Adrenal gland (tissue), 12 donors: ENCODE results near the gene LGI2. TPM values are rescaled to one million over a fixed set of nuclear protein-coding genes. Genes with fewer than 3 reads are reported as not detected.

Experiments
- DNase-seq, 7 donors: peaks; one replicate each; pipeline ENCODE4 v3.0.0-alpha.2; 2019 to 2020
- H3K27ac ChIP-seq, 5 donors: fragments of 200-600 bp; sonication (generic) in 4 of 5; 1 replicate in 3 of 5; 2 replicates in 2 of 5; pipeline versions ENCODE4 v1.5.1 to v1.8.0; 2016 to 2020; ENCODE audit warnings: mild to moderate bottlenecking in 1 of 5
- H3K27me3 ChIP-seq: fragments of 200-600 bp; 2 replicates; pipeline ENCODE4 v1.8.0; 2021
- H3K36me3 ChIP-seq, 2 donors: fragments of 200-600 bp; replicated peaks in 1 of 2; 1 replicate in 1 of 2; 2 replicates in 1 of 2; pipeline versions ENCODE4 v1.5.1 to v1.8.0; 2018 to 2022
- H3K4me1 ChIP-seq, 2 donors: fragments of 200-600 bp; replicated peaks in 1 of 2; 1 replicate in 1 of 2; 2 replicates in 1 of 2; pipeline versions ENCODE4 v1.5.1 to v1.8.0; 2018 to 2021
- H3K4me3 ChIP-seq, 4 donors: fragments of 200-600 bp; sonication (generic) in 3 of 4; one replicate each; pipeline ENCODE4 v1.5.1; 2016 to 2018
- H3K9me3 ChIP-seq, 3 donors: fragments of 200-600 bp; sonication (generic) in 1 of 3; replicated peaks in 1 of 3; 1 replicate in 2 of 3; 2 replicates in 1 of 3; pipeline versions ENCODE4 v1.5.1 to v1.8.0; 2016 to 2021
- CTCF ChIP-seq, 6 experiments: fragments of 450-650 bp in 4 of 6; fragments of 200-600 bp in 2 of 6; sonication (generic) in 1 of 6; IDR thresholded peaks; 1 replicate in 5 of 6; 2 replicates in 1 of 6; pipeline versions ENCODE4 v1.5.1 to v1.8.0; 2016 to 2021; ENCODE audit warnings: antibody characterized with exemption in 6 of 6, mild to moderate bottlenecking in 2 of 6, moderate library complexity in 1 of 6
- POLR2A ChIP-seq, 2 donors: fragments of 450-650 bp; IDR thresholded peaks; one replicate each; pipeline ENCODE4 v1.6.1; 2017; ENCODE audit warnings: antibody characterized with exemption in 2 of 2, mild to moderate bottlenecking in 2 of 2, moderate library complexity in 1 of 2
- WGBS, 4 donors: extraction: QIAGEN DNeasy Blood & Tissue Kit in 2 of 4; methylation state at CpG; one replicate each; pipeline versions ENCODE4 v1.1.5 to v1.1.7; 2013 to 2017; 5-methylcytosine and 5-hydroxymethylcytosine counted together
- intact Hi-C, 2 donors: fragments of 100-400 bp; cut with DNase I; formaldehyde crosslinking; loops; one replicate each; pipeline versions ENCODE4 v1.14.1 to v1.15.0; 2022 to 2023
- polyA plus RNA-seq, 3 donors: library from polyadenylated mRNA; stranded (reverse); fragments of 200-250 nt in 2 of 3; fragments of 350-450 nt in 1 of 3; fragmentation: Illumina TruSeq in 1 of 3; extraction: RNeasy Lipid Tissue Mini Kit (QIAGEN cat#74804) in 1 of 3; gene quantifications; one replicate each; pipeline ENCODE4 v1.2.3, GENCODE V29; 2013 to 2014
- total RNA-seq, 9 donors: library from RNA; depleted of rRNA in 4 of 9; stranded (reverse); fragments of >200 nt in 4 of 9; fragments of 120-200 nt in 1 of 9; fragmentation: NEBNext Ultra II Directional in 1 of 9; extraction: Animal tissue kit (Norgen Biotek cat#: 25700) in 1 of 9; gene quantifications; one replicate each; pipeline versions ENCODE4 v1.1.0 to v1.2.4, GENCODE V29; 2013 to 2023
- donor health status: healthy with polysubstance abuse.
- donor health status: Bipolar disorder and iron deficiency.
- donor health status: DM: yes; HTN: yes; CAD: no.
- donor health status: DM: no; HTN: no; CAD: no.
- donor health status: DM: no; HTN: no; CAD: no.
- donor health status: DM: yes; HTN: yes; CAD: no.

LGI2 gene
- total and polyA plus RNA-seq, 12 donors, result 0.06 to 4.9 (median 2.1) TPM

DNA sequence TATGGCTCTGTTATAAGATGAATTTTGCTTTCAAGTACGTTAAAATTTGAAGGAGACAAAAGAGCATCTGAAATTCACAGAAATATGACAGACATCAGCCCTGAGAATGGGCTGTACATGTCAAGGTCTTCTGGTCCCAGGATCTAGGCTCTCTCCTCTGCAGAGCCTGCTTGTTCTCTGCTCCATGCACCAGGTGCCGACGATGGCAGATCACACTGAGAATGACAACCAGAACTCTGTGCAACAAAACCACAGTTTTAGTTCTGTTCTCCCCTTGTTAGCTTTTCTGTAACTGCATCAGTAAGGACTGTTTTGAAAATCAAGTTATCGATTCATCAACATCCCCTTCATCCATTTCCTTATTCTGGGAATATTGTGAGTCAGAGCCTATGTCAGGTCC, 30.9 kb upstream of the LGI2 start:
- H3K27ac ChIP-seq, result no peak overlapping the region
- DNase-seq, result no peak
- H3K27me3 ChIP-seq, result no peaks in the 10 kb centered on the region
- no peaks in the 10 kb centered on the region for H3K4me1 ChIP-seq
- TF ChIP-seq CTCF (IDR thresholded peaks at IDR 0.05) (no peak), POLR2A (IDR thresholded peaks at IDR 0.05) (no peak)
- no peaks in the 10 kb centered on the region for H3K9me3 ChIP-seq
- H3K4me3 ChIP-seq, result no peak overlapping the region
- intact Hi-C loops, result no loop called here
- H3K36me3 ChIP-seq, result no peaks in the 10 kb centered on the region
- 79 to 86% (median 85%) methylated on average over 4 of the region's 4 CpGs for WGBS, 4 donors

DNA sequence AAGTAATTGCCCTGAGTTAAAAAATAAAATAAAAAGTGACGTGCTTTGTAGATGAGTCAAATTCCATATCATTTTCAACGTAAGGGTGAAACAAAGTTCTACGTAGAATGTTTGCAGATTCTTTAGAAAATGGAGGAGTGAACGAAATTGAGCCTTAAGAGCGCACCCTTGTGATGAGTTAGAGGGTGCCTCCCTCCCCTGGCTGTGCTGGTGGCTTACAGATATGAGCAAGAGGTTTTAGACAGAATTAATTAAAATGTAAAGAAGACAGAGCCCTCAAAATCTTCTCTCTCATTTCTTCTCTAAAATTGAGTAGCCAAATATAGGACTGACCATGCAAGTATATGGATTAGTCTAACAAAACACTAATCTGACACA, 30.2 kb upstream of the LGI2 start:
- no peak for TF ChIP-seq POLR2A (IDR thresholded peaks at IDR 0.05)
- TF ChIP-seq CTCF (IDR thresholded peaks at IDR 0.05), result no peak
- H3K9me3 ChIP-seq, result no peaks in the 10 kb centered on the region
- DNase-seq, result no peak
- no peak overlapping the region for H3K4me3 ChIP-seq
- no peaks in the 10 kb centered on the region for H3K4me1 ChIP-seq
- H3K27ac ChIP-seq, result no peak overlapping the region
- intact Hi-C loops, result no loop called here
- WGBS, 4 donors, result 68 to 79% (median 72%) methylated on average over 5 of the region's 5 CpGs
- H3K27me3 ChIP-seq, result no peaks in the 10 kb centered on the region
- H3K36me3 ChIP-seq, result no peaks in the 10 kb centered on the region

DNA sequence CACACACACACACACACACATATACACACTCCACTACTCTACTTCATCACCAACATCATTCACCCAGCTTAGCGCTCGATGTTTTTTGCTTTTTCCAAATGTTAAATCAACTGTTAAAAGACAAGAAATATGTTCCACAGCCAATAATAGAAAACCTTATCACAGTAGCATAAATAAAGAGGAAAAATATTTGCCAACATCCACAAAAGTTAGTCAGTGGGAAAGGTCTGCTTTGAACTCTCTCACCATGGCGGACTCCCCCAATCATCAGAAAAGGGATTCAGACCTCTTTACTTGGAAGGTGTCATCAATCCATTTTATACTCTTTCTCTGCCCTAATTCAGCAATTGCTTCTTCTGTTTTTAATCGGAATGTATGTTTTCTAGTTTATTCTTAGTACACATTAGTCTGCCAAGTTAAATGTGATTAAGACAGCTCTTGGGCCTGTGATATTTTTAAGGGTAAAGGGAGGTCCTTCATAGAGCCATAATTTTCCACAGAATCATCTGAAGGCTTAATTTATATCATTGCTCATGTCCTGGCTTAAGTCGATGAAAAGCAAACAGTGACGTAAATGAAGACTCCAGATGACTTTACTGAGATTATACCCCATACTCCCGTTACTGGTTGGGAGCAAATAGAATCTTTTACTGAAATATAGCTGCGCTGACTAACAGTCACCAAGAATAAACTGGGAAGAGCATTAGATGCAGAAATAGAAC, 29.7 kb upstream of the LGI2 start:
- DNase-seq, result no peak
- no peaks in the 10 kb centered on the region for H3K36me3 ChIP-seq
- H3K9me3 ChIP-seq, result no peaks in the 10 kb centered on the region
- no peak overlapping the region for H3K27ac ChIP-seq
- no peak overlapping the region for H3K4me3 ChIP-seq
- intact Hi-C loops, result no loop called here
- no peaks in the 10 kb centered on the region for H3K4me1 ChIP-seq
- 60 to 68% (median 63%) methylated on average over 8 of the region's 8 CpGs for WGBS, 4 donors
- no peaks in the 10 kb centered on the region for H3K27me3 ChIP-seq
- no peak for TF ChIP-seq POLR2A (IDR thresholded peaks at IDR 0.05)
- TF ChIP-seq CTCF (IDR thresholded peaks at IDR 0.05), result no peak

DNA sequence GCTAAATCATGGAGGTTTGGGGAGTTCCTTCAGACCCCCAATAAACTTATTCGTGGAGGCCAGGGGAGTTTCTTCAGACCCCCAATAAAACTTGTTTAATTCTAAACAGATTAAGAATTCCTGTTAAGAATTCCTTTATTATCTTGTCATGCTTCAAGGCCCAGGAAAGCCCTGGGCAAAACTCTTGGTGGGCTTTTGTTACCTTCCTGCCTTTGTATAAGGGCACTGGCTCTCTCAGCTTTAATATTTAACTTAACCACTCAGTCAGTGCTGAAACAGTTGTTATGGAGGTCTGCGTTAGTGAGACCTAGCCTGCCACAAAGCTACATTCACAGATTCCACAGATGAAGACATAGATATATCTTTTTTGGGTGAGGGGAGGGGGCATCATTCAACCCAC, 29.0 kb upstream of the LGI2 start:
- no peaks in the 10 kb centered on the region for H3K4me1 ChIP-seq
- no peak overlapping the region for H3K27ac ChIP-seq
- intact Hi-C loops, result no loop called here
- WGBS, 4 donors, result 70 to 76% (median 72%) methylated on average over 2 of the region's 2 CpGs
- no peaks in the 10 kb centered on the region for H3K36me3 ChIP-seq
- TF ChIP-seq CTCF (IDR thresholded peaks at IDR 0.05) (no peak), POLR2A (IDR thresholded peaks at IDR 0.05) (no peak)
- no peak for DNase-seq
- no peaks in the 10 kb centered on the region for H3K9me3 ChIP-seq
- H3K4me3 ChIP-seq, result no peak overlapping the region
- H3K27me3 ChIP-seq, result no peaks in the 10 kb centered on the region
